Activated T-helper 17 cell treated with anti-CD3 and anti-CD28 coated beads, Interleukin-2, amount 50 U/mL, for 72 hours (primary cell): ENCODE results near the gene AQP5. TPM values are rescaled to one million over a fixed set of nuclear protein-coding genes. Genes with fewer than 3 reads are reported as not detected.

ENCODE experiments used
- ATAC-seq: fragments of 150-1000 bp; cut with Tn5 transposase; replicated peaks from 2 replicates; pipeline ENCODE4 v1.10.0; 2021; ENCODE audit warnings: mild to moderate bottlenecking, moderate library complexity
- H3K27ac Mint-ChIP-seq: one replicate; pipeline ENCODE4 v1.8.0; 2022; ENCODE audit warnings: mixed read lengths
- H3K27me3 Mint-ChIP-seq: one replicate; pipeline ENCODE4 v1.8.0; 2022; ENCODE audit warnings: mixed read lengths
- H3K36me3 Mint-ChIP-seq: one replicate; pipeline ENCODE4 v1.8.0; 2022; ENCODE audit warnings: low read depth, mild to moderate bottlenecking, mixed read lengths
- H3K4me1 Mint-ChIP-seq: one replicate; pipeline ENCODE4 v1.8.0; 2022; ENCODE audit warnings: mixed read lengths
- H3K4me3 Mint-ChIP-seq: one replicate; pipeline ENCODE4 v1.8.0; 2022; ENCODE audit warnings: mild to moderate bottlenecking, mixed read lengths
- H3K9me3 Mint-ChIP-seq: one replicate; pipeline ENCODE4 v1.8.0; 2022; ENCODE audit warnings: mixed read lengths
- total RNA-seq, 2 donors: library from RNA; stranded (reverse); gene quantifications; one replicate each; pipeline ENCODE4 v1.2.3, GENCODE V29; 2022

Gene AQP5
- total RNA-seq, 2 donors from 2014 or later, result not detected

DNA sequence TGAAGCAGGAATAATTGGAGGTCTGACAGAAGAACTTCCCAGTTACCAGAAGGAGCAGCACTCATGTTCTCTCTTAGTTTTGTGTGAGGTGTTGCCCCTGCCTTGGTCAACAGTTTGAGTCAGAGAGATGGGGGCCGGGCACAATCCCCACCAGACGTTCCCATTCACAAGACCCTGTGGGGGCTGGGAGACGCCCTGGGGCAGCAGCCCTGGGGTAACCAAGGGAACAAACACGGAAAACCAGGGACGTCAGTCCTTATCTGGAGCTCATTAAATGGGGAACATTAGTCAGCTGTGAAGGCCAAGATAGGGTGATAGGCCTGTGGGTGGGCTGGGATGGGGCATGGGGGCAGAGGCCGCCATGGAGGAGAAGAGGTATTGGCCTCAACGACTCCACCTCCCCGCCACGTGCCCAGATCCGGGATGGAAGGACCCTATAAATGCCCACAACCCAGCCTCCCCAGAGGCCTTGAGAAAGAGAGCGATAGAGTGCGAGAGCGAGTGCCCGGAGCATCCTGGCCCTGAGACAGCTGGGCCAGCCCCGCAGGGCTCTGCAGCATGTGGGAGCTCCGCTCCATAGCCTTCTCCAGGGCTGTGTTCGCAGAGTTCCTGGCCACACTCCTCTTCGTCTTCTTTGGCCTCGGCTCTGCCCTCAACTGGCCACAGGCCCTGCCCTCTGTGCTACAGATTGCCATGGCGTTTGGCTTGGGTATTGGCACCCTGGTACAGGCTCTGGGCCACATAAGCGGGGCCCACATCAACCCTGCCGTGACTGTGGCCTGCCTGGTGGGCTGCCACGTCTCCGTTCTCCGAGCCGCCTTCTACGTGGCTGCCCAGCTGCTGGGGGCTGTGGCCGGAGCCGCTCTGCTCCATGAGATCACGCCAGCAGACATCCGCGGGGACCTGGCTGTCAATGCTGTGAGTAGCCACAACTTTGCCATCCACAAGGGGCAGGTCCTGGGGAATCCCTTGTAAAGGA, 11.1 kb upstream of the AQP5 start, which contains the start of gene AQP2:
AQP2 (plus strand) TSS at position 465 of the 979 bp plus-strand sequence; CDS start at position 559, 94 bp downstream.
- Mint-ChIP-seq H3K27ac (no peak within 1 kb of the TSS), H3K9me3 (no peaks in the 10 kb centered on the region), H3K4me3 (no peak within 1 kb of the TSS), H3K36me3 (no peaks in the 10 kb centered on the region), H3K27me3 (peaks cover 9% of the 10 kb centered on the region), H3K4me1 (peaks cover 8% of the 10 kb centered on the region)
- no peak for ATAC-seq

DNA sequence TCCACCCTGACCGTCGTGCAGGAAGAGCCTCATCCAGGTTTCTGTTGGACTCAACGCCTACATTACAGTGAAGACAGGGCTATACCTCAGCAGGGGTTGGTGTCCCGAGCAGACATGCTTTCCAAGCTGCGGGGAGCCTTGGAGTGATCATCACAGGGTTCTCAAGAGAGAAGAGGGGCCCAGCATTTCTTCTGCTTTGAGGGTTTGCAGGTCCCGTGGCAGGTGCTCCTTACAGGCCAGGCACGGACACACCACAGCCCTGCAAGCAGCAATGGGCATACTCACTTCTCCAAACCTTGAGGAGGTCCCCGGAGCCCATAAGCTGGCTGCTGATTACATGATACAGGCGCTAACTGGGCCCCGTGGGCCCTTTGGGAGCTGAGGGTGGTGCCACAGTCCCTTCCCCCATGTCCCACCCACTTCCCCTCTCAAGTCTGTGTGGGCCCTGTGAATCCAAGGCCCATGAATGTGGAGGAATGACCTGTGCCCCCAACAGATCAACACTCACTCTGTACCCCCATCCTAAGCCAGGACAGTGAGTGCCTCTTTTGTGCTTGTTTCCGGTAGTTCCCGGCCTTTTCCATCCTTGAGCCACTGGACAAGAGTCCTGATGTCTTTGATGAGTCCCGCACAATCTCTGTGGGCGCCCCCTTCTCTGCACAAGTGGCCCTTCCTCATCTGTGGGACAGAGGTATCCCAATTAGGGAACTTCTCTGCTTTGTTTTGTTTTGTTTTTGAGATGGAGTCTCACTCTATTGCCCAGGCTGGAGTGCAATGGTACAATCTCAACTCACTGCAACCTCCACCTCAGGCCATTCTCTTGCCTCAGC, 10.0 kb upstream of the AQP5 start:
- no peak for ATAC-seq
- H3K27ac Mint-ChIP-seq, result peak overlapping the region; percentile 33
- H3K27me3 Mint-ChIP-seq, result peaks cover 11% of the 10 kb centered on the region
- no peaks in the 10 kb centered on the region for H3K9me3 Mint-ChIP-seq
- no peak overlapping the region for H3K4me3 Mint-ChIP-seq
- H3K36me3 Mint-ChIP-seq, result no peaks in the 10 kb centered on the region
- H3K4me1 Mint-ChIP-seq, result no peaks in the 10 kb centered on the region

DNA sequence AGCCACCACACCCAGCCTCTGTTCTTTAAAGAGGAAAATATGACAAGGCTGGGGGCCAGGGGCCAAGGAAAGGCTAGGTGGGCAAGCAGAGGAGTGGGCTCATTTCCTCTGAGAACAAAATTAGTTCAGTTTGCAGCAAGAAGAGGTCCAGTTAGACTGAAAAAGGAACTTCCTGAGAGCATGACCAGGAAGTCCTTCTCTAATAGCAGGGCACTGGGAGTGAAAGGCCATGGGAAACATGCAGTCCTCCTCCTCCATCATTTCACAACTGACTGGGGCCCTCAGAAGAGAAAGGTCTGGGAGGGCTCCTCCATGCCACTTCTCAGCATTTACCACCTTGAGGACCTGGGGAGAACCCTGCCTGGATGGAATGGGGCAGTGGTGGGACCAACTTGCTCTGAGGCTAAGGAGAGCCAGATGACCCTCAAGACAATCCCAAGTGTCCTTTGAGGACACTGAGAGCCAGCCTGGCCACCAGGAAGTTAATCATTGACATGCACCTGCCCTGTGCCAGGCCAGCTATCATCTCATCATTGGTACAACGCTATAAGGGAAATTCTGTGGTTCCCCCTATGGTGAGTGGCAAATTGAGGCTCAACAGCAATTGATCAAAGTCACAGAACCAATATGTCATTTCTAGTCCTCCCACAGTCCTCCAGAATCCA, 9.1 kb upstream of the AQP5 start:
- Mint-ChIP-seq H3K27me3 (peaks cover 20% of the 10 kb centered on the region), H3K27ac (peak overlapping the region; percentile 33), H3K9me3 (no peaks in the 10 kb centered on the region), H3K4me1 (no peaks in the 10 kb centered on the region), H3K36me3 (no peaks in the 10 kb centered on the region), H3K4me3 (no peak overlapping the region)
- no peak for ATAC-seq

DNA sequence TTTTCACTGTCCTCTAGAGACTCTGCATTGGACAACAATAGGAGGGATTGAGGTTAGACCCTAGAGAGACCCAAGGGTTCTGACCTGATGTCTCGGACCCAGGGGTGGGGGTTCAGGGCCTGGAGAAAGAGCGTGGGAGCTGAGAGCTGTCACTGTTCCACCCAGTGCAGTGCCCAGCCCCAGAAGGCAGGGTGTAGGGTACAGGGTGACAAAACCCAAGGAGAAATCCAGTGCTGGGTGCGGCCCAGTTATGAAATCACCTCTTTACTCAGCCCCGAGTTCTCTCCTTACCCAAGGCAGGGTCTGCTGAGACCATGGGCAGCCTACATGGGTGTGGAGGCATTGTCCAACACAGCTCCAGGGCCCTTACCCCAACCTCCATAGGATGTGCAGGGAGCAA, 8.5 kb upstream of the AQP5 start:
- H3K27me3 Mint-ChIP-seq, result peaks cover 26% of the 10 kb centered on the region
- no peak for ATAC-seq
- no peak overlapping the region for H3K27ac Mint-ChIP-seq
- H3K9me3 Mint-ChIP-seq, result no peaks in the 10 kb centered on the region
- H3K4me1 Mint-ChIP-seq, result no peaks in the 10 kb centered on the region
- no peak overlapping the region for H3K4me3 Mint-ChIP-seq
- H3K36me3 Mint-ChIP-seq, result no peaks in the 10 kb centered on the region

DNA sequence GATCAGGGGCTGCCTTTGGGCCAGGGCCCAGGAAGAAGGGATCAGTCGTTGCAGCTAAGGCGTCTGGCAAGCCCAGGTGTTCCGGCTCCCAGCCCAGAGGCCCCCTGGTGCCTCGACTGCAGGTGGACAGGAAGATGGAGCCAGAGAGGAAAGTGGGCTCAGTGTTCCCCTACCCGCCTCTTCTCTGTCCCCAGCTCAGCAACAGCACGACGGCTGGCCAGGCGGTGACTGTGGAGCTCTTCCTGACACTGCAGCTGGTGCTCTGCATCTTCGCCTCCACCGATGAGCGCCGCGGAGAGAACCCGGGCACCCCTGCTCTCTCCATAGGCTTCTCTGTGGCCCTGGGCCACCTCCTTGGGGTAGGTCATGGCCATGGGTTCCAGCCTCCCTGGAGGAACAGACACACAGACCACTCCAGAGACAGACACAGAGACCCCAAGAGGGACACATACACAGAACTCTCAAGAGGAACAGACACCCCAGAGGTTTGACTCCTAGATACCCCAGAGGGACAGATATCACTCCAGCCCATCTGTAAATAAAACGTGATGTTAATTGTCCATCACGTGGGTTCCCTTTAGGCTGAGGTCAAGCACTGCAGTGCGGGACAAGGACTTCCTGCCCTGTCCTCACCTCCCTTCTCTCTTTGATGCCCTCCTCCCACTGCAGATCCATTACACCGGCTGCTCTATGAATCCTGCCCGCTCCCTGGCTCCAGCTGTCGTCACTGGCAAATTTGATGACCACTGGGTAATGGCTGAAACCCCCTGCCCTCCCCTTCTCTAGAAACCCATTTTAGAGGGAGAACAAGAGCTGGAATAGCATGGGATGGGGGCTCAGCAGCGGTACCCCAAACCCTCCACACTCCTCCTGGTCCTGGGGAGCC, 7.5 kb upstream of the AQP5 start:
- ATAC-seq, result no peak
- Mint-ChIP-seq H3K27ac (no peak overlapping the region), H3K4me3 (no peak overlapping the region), H3K9me3 (no peaks in the 10 kb centered on the region), H3K4me1 (no peaks in the 10 kb centered on the region), H3K27me3 (peaks cover 36% of the 10 kb centered on the region), H3K36me3 (no peaks in the 10 kb centered on the region)

DNA sequence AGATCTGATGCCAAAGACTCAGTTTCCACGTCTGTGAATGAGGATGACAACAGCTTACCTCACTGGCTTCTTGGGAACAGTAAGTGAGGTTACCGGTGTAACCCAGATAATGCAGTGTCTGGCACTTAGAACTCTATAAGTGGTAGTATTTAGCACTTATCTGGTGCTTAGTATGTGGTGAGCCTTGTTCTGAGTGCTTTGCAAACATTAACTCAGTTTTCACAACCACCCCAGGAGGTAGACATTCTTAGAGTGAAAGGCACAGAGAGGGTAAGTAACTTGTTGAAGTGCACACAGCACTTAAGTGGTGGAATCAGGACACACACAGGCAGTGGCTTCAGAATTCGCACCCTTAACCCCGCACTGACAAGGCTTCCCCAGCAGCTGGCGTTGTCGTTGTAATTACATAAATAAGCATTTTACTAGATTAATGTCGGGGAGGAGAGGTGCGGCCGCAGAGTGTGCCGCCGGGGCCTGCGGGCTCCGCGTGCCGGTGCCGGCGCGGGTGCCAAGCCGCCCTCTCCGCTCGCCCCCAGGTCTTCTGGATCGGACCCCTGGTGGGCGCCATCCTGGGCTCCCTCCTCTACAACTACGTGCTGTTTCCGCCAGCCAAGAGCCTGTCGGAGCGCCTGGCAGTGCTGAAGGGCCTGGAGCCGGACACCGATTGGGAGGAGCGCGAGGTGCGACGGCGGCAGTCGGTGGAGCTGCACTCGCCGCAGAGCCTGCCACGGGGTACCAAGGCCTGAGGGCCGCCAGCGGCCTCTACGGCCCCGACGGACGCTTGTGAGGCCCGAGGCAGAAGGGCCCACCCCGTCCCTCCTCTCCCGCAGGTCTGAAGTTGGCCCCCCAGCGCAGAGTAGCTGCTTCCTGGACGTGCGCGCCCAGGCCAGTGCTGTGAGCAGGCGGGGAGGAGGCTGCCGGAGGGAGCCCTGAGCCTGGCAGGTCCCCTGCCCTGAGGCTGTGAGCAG, 6.5 kb upstream of the AQP5 start:
- Mint-ChIP-seq H3K27ac (no peak overlapping the region), H3K27me3 (peaks cover 45% of the 10 kb centered on the region), H3K36me3 (peaks cover under 1% of the 10 kb centered on the region), H3K4me3 (no peak overlapping the region), H3K4me1 (peaks cover under 1% of the 10 kb centered on the region), H3K9me3 (no peaks in the 10 kb centered on the region)
- ATAC-seq, result no peak

DNA sequence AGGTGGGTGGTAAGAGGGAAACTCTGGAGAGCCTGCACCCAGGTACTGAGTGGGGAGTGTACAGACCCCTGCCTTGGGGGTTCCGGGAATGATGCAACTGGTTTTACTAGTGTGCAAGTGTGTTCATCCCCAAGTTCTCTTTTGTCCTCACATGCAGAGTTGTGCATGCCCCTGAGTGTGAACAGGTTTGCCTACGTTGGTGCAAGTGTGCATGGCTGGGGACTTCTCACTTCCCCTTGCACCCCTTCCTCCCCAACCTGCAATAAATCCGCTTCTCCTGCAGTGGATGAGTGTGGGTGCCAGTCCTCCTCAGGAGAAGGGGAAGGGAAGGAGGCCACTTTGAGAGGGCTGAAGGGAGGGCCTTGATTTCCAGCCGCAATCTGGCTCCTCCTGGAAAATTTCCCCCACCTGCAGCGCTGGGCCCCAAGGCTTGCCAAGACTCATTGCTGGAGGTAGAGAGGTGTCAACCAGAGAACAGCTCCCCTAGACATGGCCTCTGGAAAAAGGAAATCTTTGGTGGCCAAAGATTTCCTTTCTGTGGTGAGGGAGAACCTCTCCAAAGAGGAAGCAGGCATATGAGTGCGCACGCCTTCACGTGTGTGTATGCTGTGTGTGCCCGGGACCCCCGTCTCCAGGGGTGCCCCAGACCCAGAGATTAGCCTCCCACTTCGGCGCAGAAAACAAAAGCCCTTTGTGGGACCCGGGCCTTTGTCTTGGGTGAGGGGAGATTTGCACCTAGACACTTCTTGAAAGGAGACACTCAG, 5.6 kb upstream of the AQP5 start:
- peaks cover 8% of the 10 kb centered on the region for H3K36me3 Mint-ChIP-seq
- no peak overlapping the region for H3K27ac Mint-ChIP-seq
- peaks cover 8% of the 10 kb centered on the region for H3K4me1 Mint-ChIP-seq
- no peak overlapping the region for H3K4me3 Mint-ChIP-seq
- ATAC-seq, result no peak
- H3K27me3 Mint-ChIP-seq, result peaks cover 52% of the 10 kb centered on the region
- no peaks in the 10 kb centered on the region for H3K9me3 Mint-ChIP-seq

DNA sequence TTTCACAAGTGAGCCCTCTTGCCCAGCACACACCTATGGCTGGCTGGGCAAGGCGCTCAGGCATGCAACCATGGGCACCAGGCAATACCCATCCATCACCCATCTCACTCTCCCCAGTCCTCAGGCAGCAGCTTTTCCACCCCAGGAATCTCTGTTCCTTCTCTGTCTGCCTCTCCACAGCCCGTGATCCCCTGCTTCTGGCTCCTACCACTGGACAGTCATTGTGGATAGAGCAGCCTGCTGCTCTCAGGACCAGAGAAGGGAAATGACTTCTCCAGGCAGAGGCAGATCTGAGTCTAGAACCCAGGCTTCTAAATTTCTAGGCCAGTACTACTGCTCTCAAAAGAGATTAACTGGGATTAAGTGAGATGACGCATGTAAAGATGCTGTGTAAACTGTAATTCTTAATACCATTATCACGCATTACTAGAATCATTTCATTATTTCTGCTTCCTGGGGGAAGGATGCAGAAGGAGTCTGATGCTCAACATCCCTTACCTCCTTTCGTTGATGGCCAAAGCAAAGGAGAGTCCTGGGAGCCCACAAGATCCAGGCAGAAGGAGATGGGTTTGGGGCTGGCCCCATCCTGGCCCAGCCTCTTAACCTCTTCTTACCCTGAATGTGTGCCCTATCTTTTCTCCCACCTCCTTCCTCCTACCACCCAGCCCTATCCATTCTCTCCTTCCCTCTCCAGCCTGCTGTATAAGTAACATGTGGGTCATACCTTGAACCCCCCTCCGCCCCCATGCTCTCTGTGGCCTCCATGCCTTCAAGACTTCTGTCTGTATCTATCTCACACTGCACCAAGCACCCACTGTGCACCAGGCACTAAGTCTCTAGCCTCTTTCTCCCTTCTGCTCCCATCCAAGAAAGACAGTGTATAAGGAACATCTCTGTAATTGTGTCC, 4.8 kb upstream of the AQP5 start:
- Mint-ChIP-seq H3K27ac (no peak overlapping the region), H3K4me3 (no peak overlapping the region), H3K9me3 (no peaks in the 10 kb centered on the region), H3K4me1 (peaks cover 8% of the 10 kb centered on the region), H3K27me3 (peaks cover 52% of the 10 kb centered on the region), H3K36me3 (peaks cover 8% of the 10 kb centered on the region)
- no peak for ATAC-seq

DNA sequence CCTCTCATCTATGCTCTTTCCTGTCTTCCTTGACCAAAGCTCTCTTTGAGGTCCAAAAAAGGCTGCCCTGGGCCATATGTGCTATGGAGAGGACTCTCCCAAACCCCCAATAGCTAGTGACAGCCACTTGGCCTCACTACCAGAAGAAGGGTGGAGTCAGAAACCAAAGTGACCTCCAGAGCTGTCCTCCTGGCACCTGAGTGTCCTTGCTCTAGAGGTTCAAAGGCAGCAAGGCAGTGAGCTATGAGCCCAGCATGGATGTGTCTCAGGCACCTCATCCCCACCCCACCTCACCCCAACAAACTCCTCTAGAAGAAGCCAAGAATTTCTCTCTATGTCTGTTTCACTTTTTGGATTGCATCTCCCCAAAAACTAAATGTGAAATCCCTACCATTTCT, 4.1 kb upstream of the AQP5 start:
- no peak for ATAC-seq
- Mint-ChIP-seq H3K27ac (no peak overlapping the region), H3K4me3 (no peak overlapping the region), H3K9me3 (no peaks in the 10 kb centered on the region), H3K36me3 (peaks cover 8% of the 10 kb centered on the region), H3K4me1 (peaks cover 8% of the 10 kb centered on the region), H3K27me3 (peaks cover 54% of the 10 kb centered on the region)

DNA sequence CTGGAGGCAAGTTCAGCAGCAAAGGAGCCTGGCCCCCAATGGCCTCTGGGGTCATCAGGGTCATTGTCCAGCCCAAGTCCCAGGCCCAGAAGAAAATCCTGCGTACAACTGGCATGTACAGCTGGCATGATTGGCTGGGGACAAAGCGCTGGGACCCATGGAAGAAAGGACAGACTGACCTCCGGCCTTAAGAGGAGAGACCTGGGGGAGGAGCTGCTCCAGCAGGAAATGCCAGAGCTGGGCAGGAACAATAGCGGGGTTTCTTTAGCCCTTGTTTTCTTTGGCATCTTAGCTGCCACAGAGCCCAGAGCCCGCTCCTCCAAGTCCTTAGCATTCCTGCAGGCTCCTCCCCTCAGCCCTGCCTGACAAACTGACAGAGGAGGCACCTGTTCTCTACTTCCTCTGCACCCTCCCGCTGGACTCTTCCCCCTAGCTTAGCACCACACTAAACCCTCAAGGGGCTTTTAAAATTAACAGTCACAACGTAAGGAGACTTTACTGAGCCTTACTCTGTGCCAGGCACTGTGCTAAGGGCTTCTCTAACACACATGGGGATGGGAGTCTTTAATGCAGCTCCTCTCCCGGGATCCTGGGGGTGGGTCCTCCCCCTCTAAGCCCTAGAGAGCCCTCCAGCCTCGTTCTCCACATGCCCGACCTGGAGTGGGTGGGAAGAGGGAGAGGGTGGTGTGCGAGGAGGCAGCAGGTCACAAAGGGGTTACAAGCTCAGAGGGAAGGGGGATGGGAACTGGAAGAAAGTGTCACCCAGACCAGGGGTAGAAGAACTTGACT, 1.8 kb upstream of the AQP5 start:
- no peak for ATAC-seq
- peak overlapping the region; percentile 51 for H3K4me3 Mint-ChIP-seq
- H3K27ac Mint-ChIP-seq, result no peak overlapping the region
- peaks cover 8% of the 10 kb centered on the region for H3K4me1 Mint-ChIP-seq
- no peaks in the 10 kb centered on the region for H3K9me3 Mint-ChIP-seq
- H3K36me3 Mint-ChIP-seq, result peaks cover 8% of the 10 kb centered on the region
- peaks cover 67% of the 10 kb centered on the region for H3K27me3 Mint-ChIP-seq
